ENCODE measurements around the gene KCNQ1OT1. TPM values are rescaled to one million over a fixed set of nuclear protein-coding genes. Genes with fewer than 3 reads are reported as not detected.

KCNQ1OT1 gene
- total RNA-seq, 2 donors from 2014 or later: 1.0 to 2.1 TPM

GRCh38 chr11:2572491-2573239 is 127.1 kb downstream of the KCNQ1OT1 start:
- Histone ChIP-seq H3K27me3 (replicated peaks; ENCODE audit: insufficient read depth) (no peaks in the 10 kb centered on the region), H3K36me3 (no peaks in the 10 kb centered on the region), H3K4me1 (replicated peaks) (peaks cover 7% of the 10 kb centered on the region), H3K27ac (no peak overlapping the region), H3K4me3 (no peak overlapping the region), H3K9me3 (no peaks in the 10 kb centered on the region)
- TF ChIP-seq, protein P1, sequence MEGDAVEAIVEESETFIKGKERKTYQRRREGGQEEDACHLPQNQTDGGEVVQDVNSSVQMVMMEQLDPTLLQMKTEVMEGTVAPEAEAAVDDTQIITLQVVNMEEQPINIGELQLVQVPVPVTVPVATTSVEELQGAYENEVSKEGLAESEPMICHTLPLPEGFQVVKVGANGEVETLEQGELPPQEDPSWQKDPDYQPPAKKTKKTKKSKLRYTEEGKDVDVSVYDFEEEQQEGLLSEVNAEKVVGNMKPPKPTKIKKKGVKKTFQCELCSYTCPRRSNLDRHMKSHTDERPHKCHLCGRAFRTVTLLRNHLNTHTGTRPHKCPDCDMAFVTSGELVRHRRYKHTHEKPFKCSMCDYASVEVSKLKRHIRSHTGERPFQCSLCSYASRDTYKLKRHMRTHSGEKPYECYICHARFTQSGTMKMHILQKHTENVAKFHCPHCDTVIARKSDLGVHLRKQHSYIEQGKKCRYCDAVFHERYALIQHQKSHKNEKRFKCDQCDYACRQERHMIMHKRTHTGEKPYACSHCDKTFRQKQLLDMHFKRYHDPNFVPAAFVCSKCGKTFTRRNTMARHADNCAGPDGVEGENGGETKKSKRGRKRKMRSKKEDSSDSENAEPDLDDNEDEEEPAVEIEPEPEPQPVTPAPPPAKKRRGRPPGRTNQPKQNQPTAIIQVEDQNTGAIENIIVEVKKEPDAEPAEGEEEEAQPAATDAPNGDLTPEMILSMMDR (IDR thresholded peaks at IDR 0.05): no peak
- no peak for TF ChIP-seq POLR2A (IDR thresholded peaks at IDR 0.05)
- no peak for TF ChIP-seq POLR2AphosphoS5 (IDR thresholded peaks at IDR 0.05)
- intact Hi-C loops (cut with DNase I): no loop called here
- WGBS: 97% methylated on average over 33 of the region's 33 CpGs
- no peak for DNase-seq (ENCODE audit: low spot score)

DNA sequence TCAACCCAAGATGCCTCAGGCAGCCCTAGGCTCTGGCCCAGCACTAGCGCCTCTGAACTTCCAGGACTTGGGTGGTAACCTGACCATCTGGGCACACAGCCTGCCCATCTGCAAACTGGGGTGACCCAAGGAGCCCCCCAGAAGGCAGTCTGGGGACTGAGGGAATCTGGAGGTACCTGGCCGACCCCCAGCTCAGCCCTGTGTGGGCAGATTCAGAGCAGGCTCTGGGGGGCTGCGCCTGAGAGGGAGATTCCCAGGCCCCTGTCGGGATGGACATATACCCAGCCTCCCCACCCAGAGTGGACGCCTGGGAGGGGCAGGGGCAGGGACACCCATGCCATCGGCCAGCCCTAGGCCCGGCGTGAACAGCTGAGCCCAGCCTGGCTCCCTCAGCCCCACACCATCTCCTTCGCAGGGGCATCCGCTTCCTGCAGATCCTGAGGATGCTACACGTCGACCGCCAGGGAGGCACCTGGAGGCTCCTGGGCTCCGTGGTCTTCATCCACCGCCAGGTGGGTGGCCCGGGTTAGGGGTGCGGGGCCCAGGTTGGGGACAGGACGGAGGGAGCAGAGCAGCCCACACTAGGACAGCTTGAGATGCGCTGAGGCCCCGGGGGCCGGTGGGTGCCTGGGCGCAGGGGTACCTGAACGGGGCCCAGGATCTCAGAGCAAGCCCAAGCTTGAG is 128.1 kb downstream of the KCNQ1OT1 start:
- Histone ChIP-seq H3K9me3 (no peaks in the 10 kb centered on the region), H3K36me3 (no peaks in the 10 kb centered on the region), H3K4me1 (replicated peaks) (peaks cover 7% of the 10 kb centered on the region), H3K4me3 (no peak overlapping the region), H3K27ac (no peak overlapping the region), H3K27me3 (replicated peaks; ENCODE audit: insufficient read depth) (no peaks in the 10 kb centered on the region)
- DNase-seq (ENCODE audit: low spot score): no peak
- intact Hi-C loops (cut with DNase I): no loop called here
- TF ChIP-seq, protein P1 (IDR thresholded peaks at IDR 0.05): no peak
- TF ChIP-seq POLR2A (IDR thresholded peaks at IDR 0.05) (no peak), POLR2AphosphoS5 (IDR thresholded peaks at IDR 0.05) (no peak)
- 93% methylated on average over 23 of the region's 23 CpGs for WGBS

DNA sequence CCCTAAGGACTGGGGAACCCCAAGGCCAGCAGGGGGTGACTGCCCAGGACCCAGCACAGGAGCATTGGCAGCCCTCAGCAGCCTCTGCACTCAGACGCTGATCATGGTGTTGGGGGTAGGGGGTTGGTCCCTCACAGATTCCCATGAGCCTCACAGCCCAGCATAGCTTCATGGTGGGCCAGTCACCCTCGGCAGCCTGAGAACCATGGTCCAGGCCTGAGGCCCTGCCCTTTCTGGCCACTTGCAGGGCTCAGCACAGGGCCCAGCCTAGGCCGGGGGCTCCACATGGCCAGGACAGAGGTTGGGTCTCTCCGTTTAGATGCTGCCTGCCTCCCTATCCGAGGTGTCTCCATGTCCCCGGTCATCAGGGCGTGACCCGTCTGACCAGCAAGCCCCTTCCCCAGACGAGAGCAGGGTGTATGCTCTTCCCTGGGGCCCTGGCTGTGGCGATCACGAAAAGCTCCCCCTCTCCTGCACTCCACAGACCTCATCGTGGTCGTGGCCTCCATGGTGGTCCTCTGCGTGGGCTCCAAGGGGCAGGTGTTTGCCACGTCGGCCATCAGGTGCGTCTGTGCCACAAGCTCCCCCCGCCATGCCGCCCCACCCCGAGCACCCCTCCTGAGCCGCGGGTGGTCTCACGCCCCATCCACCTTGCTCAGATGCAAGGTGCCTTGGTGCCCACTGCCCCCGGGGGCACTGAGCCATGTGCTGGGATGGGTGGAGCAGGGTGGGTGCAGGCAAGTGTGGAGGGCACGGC is 128.8 kb downstream of the KCNQ1OT1 start:
- H3K36me3 ChIP-seq: no peaks in the 10 kb centered on the region
- no peaks in the 10 kb centered on the region for H3K9me3 ChIP-seq
- no peak overlapping the region for H3K27ac ChIP-seq
- WGBS: 96% methylated on average over 23 of the region's 25 CpGs
- no peak for DNase-seq (ENCODE audit: low spot score)
- H3K4me3 ChIP-seq: no peak overlapping the region
- H3K4me1 ChIP-seq (replicated peaks): peaks cover 7% of the 10 kb centered on the region
- TF ChIP-seq POLR2A (IDR thresholded peaks at IDR 0.05) (no peak), POLR2AphosphoS5 (IDR thresholded peaks at IDR 0.05) (no peak)
- TF ChIP-seq, protein P1 (IDR thresholded peaks at IDR 0.05): no peak
- intact Hi-C loops (cut with DNase I): no loop called here
- H3K27me3 ChIP-seq (replicated peaks; ENCODE audit: insufficient read depth): no peaks in the 10 kb centered on the region

- H3K9me3 ChIP-seq: no peaks in the 10 kb centered on the region
- no peak overlapping the region for H3K27ac ChIP-seq
- no peaks in the 10 kb centered on the region for H3K36me3 ChIP-seq
- peaks cover 3% of the 10 kb centered on the region for H3K4me1 ChIP-seq (replicated peaks)
- no peaks in the 10 kb centered on the region for H3K27me3 ChIP-seq (replicated peaks; ENCODE audit: insufficient read depth)
- intact Hi-C loops (cut with DNase I): no loop called here
- no peak overlapping the region for H3K4me3 ChIP-seq
- WGBS: 95% methylated on average over 25 of the region's 26 CpGs
- no peak for DNase-seq (ENCODE audit: low spot score)
- TF ChIP-seq, protein P1 (IDR thresholded peaks at IDR 0.05): no peak
- TF ChIP-seq POLR2AphosphoS5 (IDR thresholded peaks at IDR 0.05) (no peak), POLR2A (IDR thresholded peaks at IDR 0.05) (no peak)
These were observed 129.5 kb downstream of the KCNQ1OT1 start for GRCh38 chr11:2570211-2570811.
